HG03520 (cell line): Measurements from ENCODE around the gene FKBP6.
"Not testable (repeated sequence)": the region's sequence is repeated elsewhere in the genome, so short reads cannot be mapped to it uniquely, and the experiment has no call there.

Source experiments
- ATAC-seq: cut with Tn5 transposase; IDR thresholded peaks from one replicate; pipeline ENCODE4 v1.9.1; 2021; ENCODE audit warnings: mild to moderate bottlenecking, moderate library complexity; ENCODE audit not compliant: unreplicated experiment

The FKBP6 gene

DNA sequence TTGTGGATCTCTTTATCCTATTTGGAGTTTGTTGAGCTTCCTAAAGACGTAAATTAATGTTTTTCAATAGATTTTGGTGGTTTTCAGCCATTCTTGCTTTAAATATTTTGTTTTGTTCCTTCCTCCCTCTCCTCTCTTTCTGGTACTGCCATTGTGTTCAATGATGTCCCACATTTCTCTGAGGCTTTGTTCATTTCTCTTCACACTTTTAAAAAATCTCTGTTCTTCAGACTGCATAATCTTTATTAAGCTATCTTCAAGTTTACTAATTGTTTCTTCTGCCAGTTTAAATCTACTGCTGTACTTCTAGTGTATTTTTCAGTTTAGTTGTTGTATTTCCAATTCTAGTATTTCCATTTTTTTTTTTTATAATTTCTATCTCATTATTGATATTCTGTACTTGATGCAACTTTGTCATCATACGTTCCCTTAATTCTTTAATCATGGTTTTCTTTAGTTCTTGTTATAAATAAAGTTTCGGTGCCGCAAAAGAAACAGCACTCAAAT, 60.0 kb downstream of the FKBP6 start:
- no peak for ATAC-seq

DNA sequence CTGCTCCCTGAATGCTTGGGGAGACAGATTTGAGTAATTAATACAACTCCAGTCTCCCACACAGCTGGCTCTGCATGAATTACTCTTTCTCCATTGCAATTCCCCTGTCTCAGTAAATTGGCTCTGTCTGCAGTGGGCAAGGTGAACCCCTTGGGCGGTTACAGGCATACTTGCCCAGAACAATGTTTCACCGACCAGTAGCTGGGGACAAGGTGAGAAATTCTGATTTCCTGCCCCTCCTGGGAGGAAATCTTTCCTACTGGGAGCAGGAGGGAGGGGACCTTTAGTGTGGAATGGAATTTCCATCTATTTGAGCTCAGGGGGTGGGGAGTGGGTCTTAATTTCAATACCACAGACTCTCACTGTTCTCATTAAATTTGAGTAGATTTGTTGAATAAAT, 63.4 kb downstream of the FKBP6 start:
- no peak for ATAC-seq

DNA sequence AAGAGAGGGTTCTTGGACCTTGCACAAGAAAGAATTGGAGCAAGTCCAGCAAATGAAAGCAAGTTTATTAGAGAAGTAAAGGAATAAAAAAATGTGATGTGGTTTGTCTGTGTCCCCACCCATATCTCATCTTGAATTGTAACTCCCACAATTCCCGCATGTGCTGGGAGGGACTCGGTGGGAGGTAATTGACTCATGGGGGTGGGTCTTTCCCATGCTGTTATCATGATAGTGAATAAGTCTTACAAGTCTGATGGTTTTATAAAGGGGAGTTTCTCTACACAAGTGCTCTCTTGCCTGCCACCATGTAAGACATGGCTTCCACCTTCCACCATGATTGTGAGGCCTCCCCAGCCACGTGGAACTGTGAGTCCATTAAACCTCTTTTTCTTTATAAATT, 66.5 kb downstream of the FKBP6 start:
- no peak for ATAC-seq

DNA sequence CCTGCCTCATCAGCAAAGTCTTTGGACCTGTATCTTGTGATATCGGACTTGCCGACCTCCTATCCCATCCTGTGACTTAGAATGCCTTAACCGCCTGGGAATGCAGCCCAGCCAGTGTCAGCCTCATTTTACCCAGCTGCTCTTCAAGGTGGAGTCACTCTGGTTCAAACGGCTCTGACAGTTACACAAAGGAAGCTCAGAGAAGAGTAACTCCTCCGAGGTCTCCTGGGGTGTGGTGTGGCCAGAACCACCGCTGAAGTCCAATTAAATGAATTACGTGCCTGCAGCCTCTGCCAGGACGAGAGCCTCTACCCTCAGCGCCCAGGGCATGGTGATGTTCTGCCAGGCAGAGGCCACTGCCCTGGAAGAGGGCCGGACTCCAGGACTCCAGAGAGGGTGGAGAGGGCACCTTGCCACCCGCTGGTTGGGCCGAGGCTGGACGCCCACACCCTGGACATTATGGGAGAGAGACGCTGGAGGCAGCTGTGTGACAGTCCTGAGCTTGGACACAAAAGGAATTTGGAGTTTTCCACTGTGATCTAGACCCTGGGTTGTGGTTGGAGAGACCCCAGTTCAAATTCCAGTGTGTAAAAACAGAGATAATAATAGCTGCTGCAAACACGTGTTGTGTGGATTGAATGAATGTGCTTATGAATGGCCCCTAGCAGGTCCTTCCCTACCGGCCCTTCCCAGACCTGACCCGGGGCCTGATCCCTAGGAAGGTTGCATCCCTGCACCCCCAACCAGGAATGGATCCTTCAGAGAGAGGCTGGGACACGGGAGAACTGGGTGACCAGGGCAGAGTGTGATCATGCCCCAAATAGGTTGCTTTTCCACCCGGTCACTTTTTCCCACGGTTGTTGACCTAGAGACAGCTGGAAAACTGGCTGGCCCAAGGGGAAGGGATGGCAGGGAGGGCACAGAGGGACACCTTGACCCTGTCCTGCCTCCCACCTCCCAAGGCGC, 67.9 kb downstream of the FKBP6 start:
- ATAC-seq = no peak

DNA sequence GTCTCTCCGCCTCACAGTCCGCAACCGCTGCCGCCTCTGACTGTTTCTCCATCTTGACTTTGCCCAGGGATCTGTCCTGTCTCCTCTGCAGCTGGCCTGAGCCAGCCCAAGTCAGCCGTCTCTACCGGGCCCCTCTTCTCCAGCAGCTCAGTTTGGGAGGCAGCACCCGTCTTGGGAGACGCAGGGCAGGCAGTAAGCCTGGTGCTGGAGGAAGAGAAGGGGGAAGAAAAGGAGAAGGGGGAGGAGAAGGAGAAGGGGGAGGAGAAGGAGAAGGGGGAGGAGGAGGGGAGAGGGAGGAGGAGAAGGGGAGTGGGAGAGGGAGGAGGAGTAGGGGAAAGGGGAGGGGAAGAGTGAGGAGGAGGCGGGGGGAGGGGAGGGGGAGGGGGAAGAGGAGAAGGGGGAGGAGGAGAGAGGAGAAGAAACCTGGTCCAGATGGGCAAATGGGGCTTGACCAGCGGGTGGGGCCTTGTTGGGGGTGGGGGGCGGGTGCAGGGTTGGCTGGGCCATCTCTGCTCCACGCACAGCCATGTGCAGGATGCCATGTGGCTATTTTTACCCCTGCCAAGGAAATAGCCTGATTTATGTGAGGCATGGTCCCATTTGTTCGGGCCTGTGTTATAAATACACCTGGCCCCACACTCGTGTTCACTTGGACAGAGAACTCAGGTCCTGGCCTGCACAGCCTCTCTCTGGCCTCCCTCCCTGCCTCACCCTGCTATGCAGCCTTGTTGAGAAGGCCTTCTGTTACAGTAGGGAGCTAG, 69.7 kb downstream of the FKBP6 start:
- no peak for ATAC-seq

DNA sequence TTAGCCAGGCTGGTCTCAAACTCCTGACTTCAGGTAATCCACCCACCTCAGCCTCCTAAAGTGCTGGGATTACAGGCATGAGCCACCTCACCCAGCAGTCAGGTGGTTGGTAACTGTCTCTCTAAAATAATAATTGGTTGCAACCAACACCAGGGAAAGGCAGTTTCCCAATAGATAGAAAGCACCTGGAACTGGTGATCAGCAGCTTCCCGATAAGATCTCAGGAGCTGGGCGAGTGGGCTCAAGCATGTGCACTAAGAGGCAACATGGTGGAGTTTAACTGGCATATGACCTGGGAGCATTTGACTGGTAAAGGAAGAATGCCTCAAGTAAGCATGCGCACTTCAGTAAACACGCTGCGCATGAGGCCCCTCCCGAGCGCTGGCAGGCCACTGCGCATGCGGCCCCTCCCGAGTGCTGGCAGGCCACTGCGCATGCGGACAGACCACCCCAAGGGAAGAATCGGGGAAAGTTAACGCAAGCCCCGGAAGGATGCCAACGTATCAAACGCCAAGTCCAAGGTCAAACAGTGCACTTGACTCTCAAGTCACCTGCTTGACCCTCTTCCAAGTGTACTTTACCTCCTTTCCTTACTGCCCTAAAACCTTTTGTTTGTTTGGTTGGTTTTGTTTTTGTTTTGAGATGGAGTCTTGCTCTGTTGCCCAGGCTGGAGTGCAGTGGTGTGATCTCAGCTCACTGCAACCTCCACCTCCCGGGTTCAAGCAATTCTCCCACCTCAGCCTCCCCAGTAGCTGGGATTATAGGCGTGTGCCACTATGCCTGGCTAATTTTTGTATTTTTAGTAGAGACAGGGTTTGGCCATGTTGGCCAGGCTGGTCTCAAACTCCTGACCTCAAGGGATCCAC, 71.5 kb downstream of the FKBP6 start:
- not testable (repeated sequence) for ATAC-seq

DNA sequence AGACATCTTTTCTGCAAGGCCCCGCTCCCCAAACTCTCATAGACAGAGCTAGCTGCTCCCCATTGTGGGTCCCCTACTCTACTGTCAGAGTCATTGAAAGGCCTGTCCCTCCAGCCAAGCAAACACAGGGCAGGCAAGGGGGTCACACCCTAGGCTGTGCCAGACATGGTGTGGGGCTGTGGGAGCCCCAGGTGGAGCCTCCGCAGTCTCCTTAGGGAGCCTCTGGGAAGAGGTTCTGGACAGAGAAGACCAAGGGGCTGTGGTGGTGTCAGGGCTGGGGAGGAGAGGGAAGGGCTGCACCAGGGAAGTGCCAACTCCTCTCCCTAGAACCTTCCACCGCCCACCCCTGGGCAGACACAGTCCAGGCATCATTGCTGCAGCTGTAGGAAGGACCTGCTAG, 76.9 kb downstream of the FKBP6 start:
- not testable (repeated sequence) for ATAC-seq
